HUES64 (cell line): ENCODE data around the gene NANOS3.

Experiments used
- H3K27ac ChIP-seq: 2 replicates; pipeline ENCODE4 v1.7.0; 2013; ENCODE audit warnings: low read depth, low read length, inconsistent platforms
- H3K27me3 ChIP-seq: 2 replicates; pipeline ENCODE4 v1.6.1; 2013; ENCODE audit warnings: mild to moderate bottlenecking, low read length; ENCODE audit not compliant: insufficient read depth
- H3K36me3 ChIP-seq: 2 replicates; pipeline ENCODE4 v1.6.1; 2013; ENCODE audit warnings: mild to moderate bottlenecking, low read length; ENCODE audit not compliant: insufficient read depth
- H3K4me1 ChIP-seq: 2 replicates; pipeline ENCODE4 v1.6.1; 2013; ENCODE audit warnings: mild to moderate bottlenecking, low read length, moderate library complexity; ENCODE audit not compliant: insufficient read depth
- H3K4me3 ChIP-seq: 2 replicates; pipeline ENCODE4 v1.5.1; 2013; ENCODE audit warnings: mild to moderate bottlenecking, low read length, moderate library complexity
- H3K9ac ChIP-seq: 2 replicates; pipeline ENCODE4 v1.6.1; 2013; ENCODE audit warnings: mild to moderate bottlenecking, low read depth, low read length
- H3K9me3 ChIP-seq: 2 replicates; pipeline ENCODE4 v1.6.1; 2013; ENCODE audit warnings: low read depth, low read length; ENCODE audit not compliant: insufficient read depth
- WGBS: fragments of 150-250, 120-280 bp; methylation state at CpG from one replicate; pipeline ENCODE4 v1.1.7; 2013; ENCODE audit warnings: missing lambda C conversion rate; 5-methylcytosine and 5-hydroxymethylcytosine counted together

Gene NANOS3

DNA sequence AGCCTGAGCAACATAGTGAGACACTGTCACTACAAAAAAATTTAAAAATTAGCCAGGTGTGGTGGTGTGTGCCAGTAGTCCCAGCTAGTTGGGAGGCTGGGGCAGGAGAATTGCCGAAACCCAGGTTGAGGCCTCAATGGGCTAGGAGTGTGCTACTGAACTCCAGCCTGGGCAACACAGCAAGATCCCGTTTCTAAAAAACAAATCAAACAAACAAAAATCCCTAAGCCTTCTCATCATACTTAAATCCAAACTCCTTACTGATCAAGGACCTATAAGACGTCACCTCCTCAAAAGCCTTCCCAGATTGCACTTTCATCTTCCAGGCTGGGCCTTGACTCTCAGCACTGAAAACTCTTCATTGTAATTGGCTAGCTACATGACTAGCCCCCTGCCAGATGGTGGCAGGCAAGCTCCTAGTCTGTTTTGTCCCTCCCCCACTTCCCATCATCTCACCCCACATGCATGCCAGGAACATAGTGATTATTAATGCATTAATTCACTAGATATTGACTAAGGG lies 17.5 kb upstream of the NANOS3 start:
- H3K36me3 ChIP-seq: no peaks in the 10 kb centered on the region
- WGBS: 89% methylated on average over 3 of the region's 3 CpGs
- no peak overlapping the region for H3K9ac ChIP-seq
- H3K27ac ChIP-seq: no peak overlapping the region
- no peaks in the 10 kb centered on the region for H3K9me3 ChIP-seq
- H3K4me1 ChIP-seq: peaks cover 8% of the 10 kb centered on the region
- H3K27me3 ChIP-seq: peaks cover 17% of the 10 kb centered on the region
- H3K4me3 ChIP-seq: no peak overlapping the region

DNA sequence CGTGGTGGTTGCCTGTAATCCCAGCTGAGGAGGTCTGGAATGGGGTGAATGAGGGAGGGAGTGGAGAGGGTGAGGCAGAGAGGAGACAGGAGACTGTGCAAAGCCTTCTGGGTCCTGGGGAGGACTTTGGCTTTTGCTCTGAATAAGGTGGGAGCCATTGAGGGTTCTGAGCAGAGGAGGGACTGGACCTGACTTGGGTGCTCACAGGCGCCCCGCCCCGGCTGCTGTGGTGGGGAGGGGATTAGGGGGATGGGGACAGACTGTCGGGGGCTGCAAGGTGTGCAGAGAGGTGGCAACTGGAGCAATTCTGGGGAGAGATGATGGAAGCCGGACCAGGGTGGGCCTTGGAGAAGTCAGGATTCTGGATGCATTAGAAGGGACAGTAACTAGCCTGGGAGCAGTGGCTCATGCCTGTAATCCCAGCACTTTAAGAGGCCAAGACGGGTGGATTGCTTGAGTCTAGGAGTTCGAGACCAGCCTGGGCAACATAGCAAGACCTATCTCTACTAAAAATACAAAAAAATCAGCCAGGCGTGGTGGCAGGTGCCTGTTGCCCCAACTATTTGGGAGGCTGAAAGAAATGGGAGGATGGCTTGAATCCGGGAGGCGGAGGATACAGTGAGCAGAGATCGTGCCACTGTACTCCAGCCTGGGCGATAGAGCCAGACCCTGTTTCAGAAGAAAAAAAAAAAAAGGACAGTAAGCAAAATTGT lies 16.1 kb upstream of the NANOS3 start:
- Histone ChIP-seq H3K9me3 (no peaks in the 10 kb centered on the region), H3K36me3 (no peaks in the 10 kb centered on the region), H3K4me1 (peaks cover 8% of the 10 kb centered on the region), H3K27me3 (peaks cover 27% of the 10 kb centered on the region), H3K4me3 (no peak overlapping the region), H3K27ac (no peak overlapping the region), H3K9ac (no peak overlapping the region)
- 89% methylated on average over 13 of the region's 13 CpGs for WGBS

DNA sequence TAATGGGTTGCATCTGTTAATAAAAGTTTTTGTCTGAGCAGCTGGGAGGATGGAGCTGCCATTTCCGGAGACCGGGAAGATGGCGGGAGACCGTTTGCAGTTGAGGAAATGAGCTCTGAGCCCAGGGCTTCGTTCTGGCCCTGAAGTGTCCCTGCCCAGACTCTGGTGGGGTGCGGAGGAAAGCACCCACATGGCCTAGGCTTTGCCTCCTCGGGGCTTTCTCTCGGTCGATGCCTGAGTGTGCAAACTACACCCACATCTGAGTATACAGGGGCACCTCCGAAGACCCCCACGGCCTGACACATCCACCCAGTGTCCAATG lies 15.6 kb upstream of the NANOS3 start:
- peaks cover 32% of the 10 kb centered on the region for H3K27me3 ChIP-seq
- H3K36me3 ChIP-seq: no peaks in the 10 kb centered on the region
- H3K27ac ChIP-seq: peak overlapping the region; percentile 9; the same call in 1 of the 2 replicates
- H3K4me1 ChIP-seq: peaks cover 11% of the 10 kb centered on the region
- 84% methylated on average over 11 of the region's 11 CpGs for WGBS
- peak overlapping the region; percentile 61 for H3K9ac ChIP-seq
- no peaks in the 10 kb centered on the region for H3K9me3 ChIP-seq
- peak overlapping the region; percentile 55; the same call in 1 of the 2 replicates for H3K4me3 ChIP-seq

DNA sequence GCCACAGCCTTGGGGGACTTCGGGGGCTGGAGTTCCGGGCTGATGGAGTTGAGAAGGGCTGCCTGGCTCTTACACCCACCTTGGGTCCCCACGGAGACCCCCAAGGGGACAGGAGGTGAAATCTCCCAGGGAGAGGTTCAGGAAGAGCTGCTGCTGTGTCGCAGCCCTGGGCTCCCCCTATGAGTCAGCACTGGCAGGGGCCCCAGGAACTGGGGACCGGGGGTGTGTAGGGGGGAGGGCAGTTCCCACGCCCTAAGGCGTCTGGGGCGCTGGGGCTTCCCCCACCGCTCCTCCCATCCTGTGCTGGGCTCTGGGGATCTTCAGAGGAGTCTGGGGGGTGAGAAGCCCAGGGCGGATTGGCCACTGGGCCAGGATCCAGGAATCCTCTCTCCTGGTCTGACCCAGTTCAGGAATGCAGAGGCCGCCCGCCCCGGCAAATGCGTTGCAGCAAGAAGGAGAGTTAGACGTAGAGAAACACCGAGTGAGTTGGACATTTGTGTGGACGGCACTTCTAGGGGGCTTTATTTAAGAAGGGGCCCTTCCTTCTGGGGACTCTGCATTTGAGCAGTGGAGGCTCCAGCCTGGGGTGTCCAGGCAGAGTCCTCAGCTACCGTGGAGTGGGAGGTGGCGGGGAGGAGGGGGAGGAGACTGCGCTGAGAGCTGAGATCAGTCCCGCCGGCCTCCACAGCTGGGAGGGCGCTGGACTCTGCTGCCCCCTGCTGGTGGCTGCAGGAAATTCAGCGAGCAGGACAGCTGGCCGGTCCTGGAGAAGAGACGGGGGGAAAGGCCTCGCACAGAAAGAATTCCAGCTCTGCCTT lies 15.0 kb upstream of the NANOS3 start:
- H3K9me3 ChIP-seq: no peaks in the 10 kb centered on the region
- peaks cover 38% of the 10 kb centered on the region for H3K27me3 ChIP-seq
- peak overlapping the region; percentile 55 for H3K4me3 ChIP-seq
- 16% methylated on average over 27 of the region's 27 CpGs for WGBS
- peak overlapping the region; percentile 61 for H3K9ac ChIP-seq
- H3K36me3 ChIP-seq: no peaks in the 10 kb centered on the region
- peak overlapping the region; percentile 9 for H3K27ac ChIP-seq
- peaks cover 11% of the 10 kb centered on the region for H3K4me1 ChIP-seq

DNA sequence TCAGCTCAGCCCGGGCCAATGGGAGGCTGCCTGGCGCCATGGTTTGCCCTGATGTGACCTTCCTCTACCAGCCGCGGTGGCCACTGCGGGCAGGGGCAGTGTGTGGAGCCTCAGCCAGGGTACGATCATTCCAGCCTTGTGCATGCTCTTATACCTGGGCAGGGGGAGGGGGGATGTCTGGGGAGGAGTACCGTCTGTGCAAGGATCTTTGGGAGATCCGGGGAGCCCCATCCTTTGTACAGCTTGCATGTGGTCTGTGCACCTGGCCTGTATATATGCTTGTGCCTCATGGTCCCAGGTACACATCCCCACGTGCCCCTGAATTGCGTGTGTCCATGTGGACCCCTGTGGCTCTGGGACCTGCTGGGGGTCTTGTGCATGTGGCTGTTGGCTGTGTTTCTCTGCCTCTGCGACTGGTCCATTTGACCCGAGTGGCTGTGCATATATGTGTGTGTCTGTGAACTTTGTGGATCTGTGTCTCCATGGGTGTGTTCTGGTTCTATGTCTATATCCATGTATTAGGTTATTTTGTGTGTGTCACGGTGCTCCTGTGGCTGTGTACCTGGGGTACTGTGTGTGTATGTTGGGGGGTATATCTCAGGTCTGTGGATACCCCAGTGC lies 12.8 kb upstream of the NANOS3 start:
- Histone ChIP-seq H3K9ac (no peak overlapping the region), H3K27ac (no peak overlapping the region), H3K27me3 (peaks cover 60% of the 10 kb centered on the region), H3K4me3 (no peak overlapping the region), H3K9me3 (no peaks in the 10 kb centered on the region), H3K36me3 (no peaks in the 10 kb centered on the region), H3K4me1 (peaks cover 11% of the 10 kb centered on the region)
- WGBS: 36% methylated on average over 13 of the region's 13 CpGs

DNA sequence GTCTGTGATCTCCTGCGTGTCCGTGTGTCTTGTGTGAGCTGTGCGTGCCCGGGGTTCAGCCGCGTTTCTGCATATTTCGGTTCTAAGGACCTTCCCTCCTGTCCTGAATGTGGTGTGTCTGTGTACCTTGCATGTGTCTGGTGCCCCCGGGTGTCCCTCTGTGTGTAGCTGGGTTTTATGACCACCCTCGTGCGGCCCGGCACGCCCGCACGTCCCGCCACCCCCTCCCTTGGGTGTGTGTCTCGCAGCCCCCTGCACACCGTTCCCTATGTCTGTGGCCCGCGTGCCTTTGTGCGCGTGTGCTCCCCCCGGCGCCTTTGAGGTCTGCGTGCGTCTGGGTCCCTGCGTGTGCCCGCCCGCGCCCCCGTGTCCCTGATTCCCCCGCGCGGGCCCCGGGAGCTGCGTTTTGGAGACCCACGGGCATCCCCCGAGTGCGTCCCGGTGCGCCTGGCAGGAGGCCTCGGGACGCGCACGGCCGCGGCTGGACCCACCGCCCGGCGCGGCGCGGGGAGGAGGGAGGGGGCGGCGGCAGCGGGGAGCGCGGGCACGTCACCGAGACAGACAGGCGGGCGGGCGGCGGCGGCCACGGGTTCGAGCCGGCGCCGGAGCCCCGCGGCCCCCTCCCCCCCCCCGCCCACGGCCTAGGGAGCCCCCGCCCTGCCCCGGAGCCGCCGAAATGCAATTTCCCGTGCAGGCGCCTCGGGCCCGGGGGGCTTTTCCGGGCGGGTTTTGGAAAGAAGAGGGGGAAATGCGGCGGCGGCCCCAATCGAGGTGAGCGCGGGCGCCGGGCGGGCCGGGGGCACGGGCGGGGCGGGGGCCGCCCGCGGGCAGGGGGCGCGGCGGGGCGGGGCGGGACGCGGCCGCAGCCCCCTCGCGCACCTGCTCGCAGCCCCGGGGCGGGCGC lies 12.0 kb upstream of the NANOS3 start:
- H3K4me3 ChIP-seq: peak overlapping the region; percentile 45
- H3K9me3 ChIP-seq: no peaks in the 10 kb centered on the region
- no peaks in the 10 kb centered on the region for H3K36me3 ChIP-seq
- H3K27ac ChIP-seq: no peak overlapping the region
- no peak overlapping the region for H3K9ac ChIP-seq
- peaks cover 11% of the 10 kb centered on the region for H3K4me1 ChIP-seq
- peaks cover 68% of the 10 kb centered on the region for H3K27me3 ChIP-seq
- 11% methylated on average over 91 of the region's 113 CpGs for WGBS

DNA sequence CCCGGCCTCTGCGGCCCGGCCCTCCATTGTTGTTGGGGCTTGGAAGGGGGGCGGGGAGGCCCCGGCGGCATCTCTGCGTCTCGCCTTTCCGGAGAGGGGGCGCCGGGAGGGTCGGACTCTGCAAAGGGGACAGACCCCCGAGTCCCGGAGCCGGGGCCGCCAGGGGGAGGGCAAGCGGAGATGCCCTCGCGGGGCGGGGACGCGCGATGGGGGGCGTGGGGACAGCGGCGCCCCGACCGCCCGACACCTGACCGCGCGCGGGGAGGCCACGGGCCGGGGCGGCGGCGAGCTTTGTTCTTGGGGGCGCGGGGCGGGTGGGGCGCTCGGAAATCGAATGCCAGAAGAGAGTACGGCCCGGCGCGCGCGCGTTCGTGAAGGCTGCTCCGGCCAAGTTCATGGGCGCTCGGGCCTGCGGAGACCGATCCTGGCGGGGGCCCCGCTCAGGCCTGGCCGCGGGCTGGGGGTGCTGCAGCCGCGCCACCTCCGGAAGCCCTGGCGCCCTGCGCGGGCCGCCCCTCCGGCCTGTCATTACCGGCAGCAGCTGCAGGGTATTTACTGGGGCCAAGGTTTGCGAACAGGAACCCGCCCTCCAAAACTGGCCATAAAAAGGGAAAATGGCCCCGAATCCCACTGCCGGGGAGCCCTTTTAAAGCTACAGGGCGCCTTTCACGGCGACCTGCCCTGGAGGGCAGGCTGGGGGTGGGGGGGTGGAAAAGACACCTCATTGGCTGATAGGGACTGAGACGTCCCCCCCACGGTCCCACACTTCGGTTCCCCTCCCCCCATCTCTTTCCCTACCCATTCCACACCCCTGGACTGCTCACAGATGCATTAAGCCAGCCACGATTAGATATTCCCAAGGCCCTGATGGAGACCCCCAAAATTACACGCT lies 11.1 kb upstream of the NANOS3 start:
- peak overlapping the region; percentile 45 for H3K4me3 ChIP-seq
- H3K27ac ChIP-seq: no peak overlapping the region
- no peaks in the 10 kb centered on the region for H3K9me3 ChIP-seq
- WGBS: 5% methylated on average over 82 of the region's 82 CpGs
- no peak overlapping the region for H3K9ac ChIP-seq
- H3K27me3 ChIP-seq: peaks cover 75% of the 10 kb centered on the region
- H3K36me3 ChIP-seq: no peaks in the 10 kb centered on the region
- H3K4me1 ChIP-seq: peaks cover 11% of the 10 kb centered on the region

DNA sequence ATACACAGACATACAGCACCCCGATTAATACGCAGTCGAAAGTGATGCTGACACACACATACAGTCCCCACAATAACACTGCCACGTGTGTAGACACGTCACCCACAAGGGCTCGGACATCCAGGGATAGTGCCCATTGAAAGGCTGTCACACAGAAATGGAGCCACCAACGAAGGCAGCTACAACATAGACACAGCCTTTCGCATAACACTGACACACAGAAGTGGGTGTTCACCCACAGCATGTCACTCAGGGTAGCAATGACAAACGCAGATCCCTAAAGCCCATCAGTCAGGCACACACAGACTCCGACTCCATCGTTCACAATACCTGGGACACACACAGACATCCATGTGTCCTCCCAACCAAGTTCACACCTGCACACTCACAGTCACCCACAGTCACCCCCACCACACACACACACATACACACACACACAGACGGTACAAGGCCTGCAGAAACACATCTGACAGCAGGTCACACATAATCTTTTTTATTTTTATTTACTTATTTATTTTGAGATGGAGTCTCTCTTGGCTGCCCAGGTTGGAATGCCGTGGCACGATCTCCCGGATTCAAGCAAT lies 10.4 kb upstream of the NANOS3 start:
- H3K9me3 ChIP-seq: no peaks in the 10 kb centered on the region
- 84% methylated on average over 15 of the region's 15 CpGs for WGBS
- H3K27ac ChIP-seq: no peak overlapping the region
- peaks cover 82% of the 10 kb centered on the region for H3K27me3 ChIP-seq
- no peak overlapping the region for H3K4me3 ChIP-seq
- no peaks in the 10 kb centered on the region for H3K36me3 ChIP-seq
- peaks cover 8% of the 10 kb centered on the region for H3K4me1 ChIP-seq
- no peak overlapping the region for H3K9ac ChIP-seq

DNA sequence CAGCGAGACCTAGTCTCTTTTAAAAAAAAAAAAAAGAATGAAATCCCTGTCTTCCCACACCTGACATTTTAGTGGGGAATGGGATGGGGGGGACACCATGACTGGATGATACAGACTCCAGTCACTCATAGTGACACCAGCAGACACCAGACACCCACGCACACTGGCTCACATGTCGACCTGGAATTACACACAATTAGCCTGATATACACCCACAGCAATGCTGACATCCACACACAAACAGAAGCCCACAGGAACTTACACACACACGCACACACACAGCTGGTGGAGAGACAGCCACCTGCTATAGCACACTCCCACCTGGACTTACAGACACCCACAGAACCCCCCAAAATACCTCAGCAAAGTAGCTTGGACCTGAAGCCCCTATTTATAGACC lies 8.3 kb upstream of the NANOS3 start:
- no peaks in the 10 kb centered on the region for H3K9me3 ChIP-seq
- H3K36me3 ChIP-seq: no peaks in the 10 kb centered on the region
- H3K4me1 ChIP-seq: 0 out of 2 replicates have a peak, but pooled peaks cover 3% of the 10 kb centered on the region
- peaks cover 93% of the 10 kb centered on the region for H3K27me3 ChIP-seq
- no peak overlapping the region for H3K9ac ChIP-seq
- no peak overlapping the region for H3K4me3 ChIP-seq
- 84% methylated on average over 3 of the region's 4 CpGs for WGBS
- H3K27ac ChIP-seq: no peak overlapping the region
